K562 (cell line): Measurements from ENCODE around the gene ARMH3. TPM values are rescaled to one million over a fixed set of nuclear protein-coding genes. Genes with fewer than 3 reads are reported as not detected.

ENCODE experiments used
- ATAC-seq: fragments of 200-7000 bp; cut with Tn5 transposase; 3 replicates; pipeline ENCODE4 v1.9.1; 2020; ENCODE audit warnings: moderate library complexity
- BruUV-seq: library from RNA; stranded (reverse); fragments of 400-500 nt; replicated peaks from 2 replicates; lab custom pipeline; 2021; lab: Mats Ljungman, UMichigan
- CTCF ChIA-PET: fragments of 300-600 bp; formaldehyde crosslinking; extraction: SDS; loops from one replicate; lab custom pipeline; 2021; ENCODE audit warnings: low intra/inter-chr PET ratio; lab: Yijun Ruan, JAX
- POLR2A ChIA-PET: fragments of 300-600, 350-650 bp; sonication (Branson Sonifier 250); formaldehyde crosslinking; extraction: SDS; loops from one replicate; lab custom pipeline; 2021; ENCODE audit warnings: antibody characterized with exemption, inconsistent platforms; lab: Yijun Ruan, JAX
- DNase-seq, 4 experiments: peaks; one replicate each; pipeline versions ENCODE4 v3.0.0 to v3.0.0-alpha.2; 2011 to 2018; ENCODE audit warnings: low spot score in 3 of 4, mixed read lengths in 3 of 4; ENCODE audit errors: extremely low read depth in 1 of 4
- FAIRE-seq: peaks from 2 replicates; lab custom pipeline; 2011; peaks lifted over from hg19 to GRCh38; lab: Jason Lieb, UNC
- H2AFZ ChIP-seq: 2 replicates; pipeline ENCODE4 v1.6.0; 2011; ENCODE audit warnings: low read depth, low read length, control low read depth, inconsistent platforms
- H3K27ac ChIP-seq: fragments of 200-600 bp; 3 replicates; pipeline ENCODE4 v1.8.0; 2011; ENCODE audit warnings: low read depth, mild to moderate bottlenecking, control low read depth, inconsistent platforms, low read length, moderate library complexity, mixed read lengths; ENCODE audit errors: extremely low read depth
- H3K27me3 ChIP-seq, 2 experiments: fragments of 300-600 bp in 1 of 2; 2 replicates in 1 of 2; 3 replicates in 1 of 2; pipeline versions ENCODE4 v1.6.0 to v1.8.0; 2011; ENCODE audit warnings: inconsistent platforms in 2 of 2, low read length in 2 of 2, mild to moderate bottlenecking in 1 of 2, mixed read lengths in 1 of 2, moderate library complexity in 1 of 2; ENCODE audit not compliant: control insufficient read depth in 2 of 2, insufficient read depth in 2 of 2
- H3K36me3 ChIP-seq: fragments of 300-600 bp; 3 replicates; pipeline ENCODE4 v1.8.0; 2011; ENCODE audit warnings: mild to moderate bottlenecking, low read length, inconsistent platforms; ENCODE audit not compliant: control insufficient read depth, insufficient read depth
- H3K4me1 ChIP-seq, 2 experiments: fragments of 200-600 bp in 1 of 2; replicated peaks in 1 of 2; 2 replicates in 1 of 2; 3 replicates in 1 of 2; pipeline versions ENCODE4 v1.5.1 to v1.8.0; 2011; ENCODE audit warnings: inconsistent platforms in 2 of 2, low read length in 2 of 2, mild to moderate bottlenecking in 1 of 2, mixed read lengths in 1 of 2, moderate library complexity in 1 of 2; ENCODE audit not compliant: control insufficient read depth in 2 of 2, insufficient read depth in 2 of 2
- H3K4me2 ChIP-seq: 2 replicates; pipeline ENCODE4 v1.6.1; 2011; ENCODE audit warnings: low read length, control low read depth, inconsistent platforms, mixed read lengths; ENCODE audit not compliant: insufficient read depth
- H3K4me3 ChIP-seq: fragments of 200-600 bp; sonication (generic), shearing (Covaris generic); 2 replicates; pipeline ENCODE4 v1.5.1; 2016; ENCODE audit warnings: control low read depth, inconsistent platforms
- H3K79me2 ChIP-seq: fragments of 200-600 bp; 3 replicates; pipeline ENCODE4 v1.8.0; 2011; ENCODE audit warnings: low read length, inconsistent platforms; ENCODE audit not compliant: control insufficient read depth, insufficient read depth
- H3K9ac ChIP-seq, 2 experiments: 2 replicates each; pipeline versions ENCODE4 v1.6.0 to v1.6.1; 2011; ENCODE audit warnings: low read depth in 2 of 2, low read length in 2 of 2, control low read depth in 1 of 2, inconsistent platforms in 1 of 2, mild to moderate bottlenecking in 1 of 2, mixed read lengths in 1 of 2; ENCODE audit not compliant: insufficient read depth in 1 of 2
- H3K9me1 ChIP-seq: one replicate; pipeline ENCODE4 v1.6.0; 2011; ENCODE audit warnings: inconsistent platforms, mild to moderate bottlenecking, low read length, moderate library complexity; ENCODE audit not compliant: control insufficient read depth, insufficient read depth
- H3K9me3 ChIP-seq: replicated peaks from 2 replicates; pipeline ENCODE4 v1.5.1; 2011; ENCODE audit warnings: low read depth, low read length, inconsistent platforms; ENCODE audit not compliant: control insufficient read depth, insufficient read depth
- H4K20me1 ChIP-seq: replicated peaks from 2 replicates; pipeline ENCODE4 v1.6.1; 2011; ENCODE audit warnings: low read length, inconsistent platforms, mixed read lengths; ENCODE audit not compliant: control insufficient read depth, insufficient read depth
- BRD9 ChIP-seq: fragments of 450-650 bp; IDR thresholded peaks from 2 replicates; pipeline ENCODE4 v1.6.1; 2018; ENCODE audit warnings: low read depth; ENCODE audit not compliant: partially characterized antibody
- CEBPG ChIP-seq, 3 experiments: fragments of 200-800 bp in 1 of 3; sonication (Bioruptor generic) in 1 of 3; sonication (generic) in 1 of 3; formaldehyde crosslinking in 1 of 3; IDR thresholded peaks in 2 of 3; conservative IDR thresholded peaks in 1 of 3; 2 replicates each; pipeline versions ENCODE4 v1.6.1 to v1.8.0; 2016 to 2022; ENCODE audit warnings: missing compliant biosample characterization in 2 of 3, missing genetic modification characterization in 2 of 3, mild to moderate bottlenecking in 1 of 3, missing genetic modification reagents in 1 of 3
- DDX20 ChIP-seq: fragments of 450-650 bp; IDR thresholded peaks from 2 replicates; pipeline ENCODE4 v1.6.1; 2016; ENCODE audit warnings: missing genetic modification characterization, low read depth, mild to moderate bottlenecking, missing compliant biosample characterization, moderate library complexity
- KLF16 ChIP-seq: IDR thresholded peaks from 2 replicates; pipeline ENCODE4 v1.6.1; 2016; ENCODE audit warnings: antibody characterized with exemption
- MYC ChIP-seq, 2 experiments: fragments of 250-450 bp in 1 of 2; sonication (Bioruptor Pico) in 1 of 2; IDR thresholded peaks; 2 replicates each; pipeline versions ENCODE4 v1.5.1 to v1.6.1; 2012 to 2021; ENCODE audit warnings: low read depth in 2 of 2, borderline replicate concordance in 1 of 2, improper control_type of control experiment in 1 of 2, low read length in 1 of 2, mild to moderate bottlenecking in 1 of 2, moderate library complexity in 1 of 2
- PTRF ChIP-seq: fragments of 450-650 bp; IDR thresholded peaks from 2 replicates; pipeline ENCODE4 v1.6.1; 2016; ENCODE audit warnings: mild to moderate bottlenecking, missing genetic modification characterization, missing compliant biosample characterization
- ZNF395 ChIP-seq: fragments of 200-800 bp; sonication (Bioruptor generic); IDR thresholded peaks from 2 replicates; pipeline ENCODE4 v1.6.1; 2017; ENCODE audit warnings: missing genetic modification characterization, missing compliant biosample characterization
- ZNF408 ChIP-seq: fragments of 250-450 bp; sonication (Bioruptor Pico); IDR thresholded peaks from 2 replicates; pipeline ENCODE4 v1.4.0; 2020; ENCODE audit warnings: low read depth, mild to moderate bottlenecking, moderate library complexity
- WGBS: fragments of 100-300 bp; shearing (Covaris generic); methylation state at CpG from one replicate; pipeline ENCODE4 v1.1.6; 2016; ENCODE audit warnings: low coverage, mixed read lengths; ENCODE audit not compliant: insufficient coverage; ENCODE audit errors: missing lambda C conversion rate; 5-methylcytosine and 5-hydroxymethylcytosine counted together
- in situ Hi-C: fragments of 300-500 bp; cut with MboI; formaldehyde crosslinking; loops from 4 replicates; pipeline ENCODE4 v1.15.0; 2018; ENCODE audit warnings: inconsistent platforms, mixed read lengths
- intact Hi-C: fragments of 100-400 bp; cut with micrococcal nuclease; formaldehyde crosslinking; loops from 2 replicates; pipeline ENCODE4 v1.14.2; 2022
- polyA plus RNA-seq, 8 experiments: library from polyadenylated mRNA; depleted of rRNA in 4 of 8; stranded (reverse) in 5 of 8; unstranded in 3 of 8; fragments of >200 nt; fragmentation: Nextera tagmentation in 2 of 8; fragmentation: Illumina TruSeq in 1 of 8; extraction: Ambion mirVana in 2 of 8; extraction: Trizol in 1 of 8; gene quantifications; 2 replicates each; pipeline versions ENCODE4 v1.2.1 to v1.2.3, GENCODE V29; 2011 to 2014; ENCODE audit warnings: inconsistent platforms in 1 of 8, missing spikeins in 1 of 8
- total RNA-seq, 7 experiments: library from RNA; depleted of rRNA in 6 of 7; stranded (reverse); fragments of >200 nt in 6 of 7; fragmentation: Illumina TruSeq in 2 of 7; extraction: Trizol in 2 of 7; gene quantifications; 2 replicates each; pipeline versions ENCODE4 v1.2.1 to v1.2.3, GENCODE V29; 2011 to 2021; ENCODE audit warnings: low replicate concordance in 1 of 7
- TF ChIP-seq, protein P1 (sequence below): fragments of 200-800 bp; sonication (Bioruptor generic); IDR thresholded peaks from 2 replicates; pipeline ENCODE4 v1.6.1; 2017; ENCODE audit warnings: missing genetic modification characterization, missing compliant biosample characterization
- TF ChIP-seq, protein P2 (sequence below), 2 experiments: fragments of 150-350 bp in 1 of 2; IDR thresholded peaks; 2 replicates each; pipeline ENCODE4 v1.6.1; 2012 to 2016; ENCODE audit warnings: low read depth in 2 of 2, low read length in 2 of 2, mild to moderate bottlenecking in 1 of 2, moderate library complexity in 1 of 2

Gene ARMH3
- total and polyA plus RNA-seq, 9 of the 15 experiments (the other 6 are each of a cell fraction or from before 2014, with no cell fraction given), result 0.29 to 0.73 TPM; not detected in 7

- H3K4me3 ChIP-seq, result no peak overlapping the region
- ChIA-PET POLR2A (no interaction called here), CTCF (no interaction called here)
- no peak overlapping the region for H3K9ac ChIP-seq
- no peak overlapping the region for H3K4me2 ChIP-seq
- no peaks in the 10 kb centered on the region for H3K36me3 ChIP-seq
- intact Hi-C loops (no loop called here), in situ Hi-C loops (no loop called here)
- BruUV-seq, result no TSS peak
- no peak for FAIRE-seq
- H3K9me3 ChIP-seq, result no peaks in the 10 kb centered on the region
- H4K20me1 ChIP-seq, result no peaks in the 10 kb centered on the region
- H3K27me3 ChIP-seq, result no peaks in the 10 kb centered on the region
- ATAC-seq, result no peak
- H3K4me1 ChIP-seq, result no peaks in the 10 kb centered on the region
- H2AFZ ChIP-seq, result no peak overlapping the region
- DNase-seq, result no peak
- no peaks in the 10 kb centered on the region for H3K79me2 ChIP-seq
- WGBS, result no CpG with 5 or more reads among the region's 3 CpGs
- no peaks in the 10 kb centered on the region for H3K9me1 ChIP-seq
- no peak overlapping the region for H3K27ac ChIP-seq
- TF ChIP-seq DDX20 (tag), result no peak
- no peak for TF ChIP-seq CEBPG (CRISPR knock-in tag; IDR thresholded peaks at IDR 0.05)
- no peak for TF ChIP-seq CEBPG (tag; conservative IDR thresholded peaks at IDR 0.05 in 1 of 2, IDR thresholded peaks at IDR 0.05 in 1 of 2)
- TF ChIP-seq MYC (IDR thresholded peaks at IDR 0.05; ENCODE audit: low read depth, low read length), result no peak
- TF ChIP-seq MYC (CRISPR knock-in tag; IDR thresholded peaks at IDR 0.05; ENCODE audit: borderline replicate concordance, low read depth), result no peak
- no peak for TF ChIP-seq KLF16
- TF ChIP-seq BRD9, result no peak
- no peak for TF ChIP-seq ZNF408 (CRISPR knock-in tag)
- no peak for TF ChIP-seq PTRF (tag)
- TF ChIP-seq ZNF395 (CRISPR knock-in tag), result no peak
- TF ChIP-seq, protein P1, sequence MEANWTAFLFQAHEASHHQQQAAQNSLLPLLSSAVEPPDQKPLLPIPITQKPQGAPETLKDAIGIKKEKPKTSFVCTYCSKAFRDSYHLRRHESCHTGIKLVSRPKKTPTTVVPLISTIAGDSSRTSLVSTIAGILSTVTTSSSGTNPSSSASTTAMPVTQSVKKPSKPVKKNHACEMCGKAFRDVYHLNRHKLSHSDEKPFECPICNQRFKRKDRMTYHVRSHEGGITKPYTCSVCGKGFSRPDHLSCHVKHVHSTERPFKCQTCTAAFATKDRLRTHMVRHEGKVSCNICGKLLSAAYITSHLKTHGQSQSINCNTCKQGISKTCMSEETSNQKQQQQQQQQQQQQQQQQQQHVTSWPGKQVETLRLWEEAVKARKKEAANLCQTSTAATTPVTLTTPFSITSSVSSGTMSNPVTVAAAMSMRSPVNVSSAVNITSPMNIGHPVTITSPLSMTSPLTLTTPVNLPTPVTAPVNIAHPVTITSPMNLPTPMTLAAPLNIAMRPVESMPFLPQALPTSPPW (CRISPR knock-in tag), result no peak
- TF ChIP-seq, protein P2, sequence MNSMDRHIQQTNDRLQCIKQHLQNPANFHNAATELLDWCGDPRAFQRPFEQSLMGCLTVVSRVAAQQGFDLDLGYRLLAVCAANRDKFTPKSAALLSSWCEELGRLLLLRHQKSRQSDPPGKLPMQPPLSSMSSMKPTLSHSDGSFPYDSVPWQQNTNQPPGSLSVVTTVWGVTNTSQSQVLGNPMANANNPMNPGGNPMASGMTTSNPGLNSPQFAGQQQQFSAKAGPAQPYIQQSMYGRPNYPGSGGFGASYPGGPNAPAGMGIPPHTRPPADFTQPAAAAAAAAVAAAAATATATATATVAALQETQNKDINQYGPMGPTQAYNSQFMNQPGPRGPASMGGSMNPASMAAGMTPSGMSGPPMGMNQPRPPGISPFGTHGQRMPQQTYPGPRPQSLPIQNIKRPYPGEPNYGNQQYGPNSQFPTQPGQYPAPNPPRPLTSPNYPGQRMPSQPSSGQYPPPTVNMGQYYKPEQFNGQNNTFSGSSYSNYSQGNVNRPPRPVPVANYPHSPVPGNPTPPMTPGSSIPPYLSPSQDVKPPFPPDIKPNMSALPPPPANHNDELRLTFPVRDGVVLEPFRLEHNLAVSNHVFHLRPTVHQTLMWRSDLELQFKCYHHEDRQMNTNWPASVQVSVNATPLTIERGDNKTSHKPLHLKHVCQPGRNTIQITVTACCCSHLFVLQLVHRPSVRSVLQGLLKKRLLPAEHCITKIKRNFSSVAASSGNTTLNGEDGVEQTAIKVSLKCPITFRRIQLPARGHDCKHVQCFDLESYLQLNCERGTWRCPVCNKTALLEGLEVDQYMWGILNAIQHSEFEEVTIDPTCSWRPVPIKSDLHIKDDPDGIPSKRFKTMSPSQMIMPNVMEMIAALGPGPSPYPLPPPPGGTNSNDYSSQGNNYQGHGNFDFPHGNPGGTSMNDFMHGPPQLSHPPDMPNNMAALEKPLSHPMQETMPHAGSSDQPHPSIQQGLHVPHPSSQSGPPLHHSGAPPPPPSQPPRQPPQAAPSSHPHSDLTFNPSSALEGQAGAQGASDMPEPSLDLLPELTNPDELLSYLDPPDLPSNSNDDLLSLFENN (IDR thresholded peaks at IDR 0.05; ENCODE audit: low read depth in 2 of 2, low read length in 2 of 2), result no peak
Observed at GRCh38 chr10:101850749-101851148, 205.2 kb downstream of the ARMH3 start.
